Subcutaneous adipose tissue (tissue), 4 donors: ENCODE results near the gene GMDS. TPM values are rescaled to one million over a fixed set of nuclear protein-coding genes. Genes with fewer than 3 reads are reported as not detected.

ENCODE experiments used
- total RNA-seq, 4 donors: library from RNA; depleted of rRNA; stranded (reverse); fragments of >200 nt; gene quantifications; one replicate each; pipeline ENCODE4 v1.1.0, GENCODE V29; 2016
- TF ChIP-seq, protein P1 (sequence below): fragments of 450-650 bp; IDR thresholded peaks from one replicate; pipeline ENCODE4 v1.5.1; 2016; ENCODE audit warnings: low read depth, mild to moderate bottlenecking, control low read depth, antibody characterized with exemption, moderate library complexity

The GMDS gene
- total RNA-seq, 4 donors from 2014 or later, result 10.1 to 17.3 (median 13.9) TPM

DNA sequence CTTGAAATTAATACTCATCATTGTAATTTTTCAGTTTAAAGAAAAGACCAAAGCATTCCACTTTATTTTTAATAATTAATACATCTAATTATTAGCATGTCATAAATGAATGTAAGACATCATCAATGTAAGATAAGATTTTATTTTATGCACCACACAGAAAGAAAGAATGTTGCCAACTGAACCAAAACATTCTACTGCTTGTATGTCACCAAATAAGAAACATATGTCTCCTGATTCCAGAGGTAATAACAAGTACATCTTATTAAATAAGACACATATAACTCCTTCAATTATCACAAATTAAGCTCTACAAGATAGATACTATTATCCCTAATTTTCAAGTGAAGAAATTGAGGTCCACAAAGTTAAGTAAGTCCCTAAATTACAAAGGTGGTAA lies 189.5 kb downstream of the GMDS start:
- TF ChIP-seq, protein P1, sequence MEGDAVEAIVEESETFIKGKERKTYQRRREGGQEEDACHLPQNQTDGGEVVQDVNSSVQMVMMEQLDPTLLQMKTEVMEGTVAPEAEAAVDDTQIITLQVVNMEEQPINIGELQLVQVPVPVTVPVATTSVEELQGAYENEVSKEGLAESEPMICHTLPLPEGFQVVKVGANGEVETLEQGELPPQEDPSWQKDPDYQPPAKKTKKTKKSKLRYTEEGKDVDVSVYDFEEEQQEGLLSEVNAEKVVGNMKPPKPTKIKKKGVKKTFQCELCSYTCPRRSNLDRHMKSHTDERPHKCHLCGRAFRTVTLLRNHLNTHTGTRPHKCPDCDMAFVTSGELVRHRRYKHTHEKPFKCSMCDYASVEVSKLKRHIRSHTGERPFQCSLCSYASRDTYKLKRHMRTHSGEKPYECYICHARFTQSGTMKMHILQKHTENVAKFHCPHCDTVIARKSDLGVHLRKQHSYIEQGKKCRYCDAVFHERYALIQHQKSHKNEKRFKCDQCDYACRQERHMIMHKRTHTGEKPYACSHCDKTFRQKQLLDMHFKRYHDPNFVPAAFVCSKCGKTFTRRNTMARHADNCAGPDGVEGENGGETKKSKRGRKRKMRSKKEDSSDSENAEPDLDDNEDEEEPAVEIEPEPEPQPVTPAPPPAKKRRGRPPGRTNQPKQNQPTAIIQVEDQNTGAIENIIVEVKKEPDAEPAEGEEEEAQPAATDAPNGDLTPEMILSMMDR, result no peak

DNA sequence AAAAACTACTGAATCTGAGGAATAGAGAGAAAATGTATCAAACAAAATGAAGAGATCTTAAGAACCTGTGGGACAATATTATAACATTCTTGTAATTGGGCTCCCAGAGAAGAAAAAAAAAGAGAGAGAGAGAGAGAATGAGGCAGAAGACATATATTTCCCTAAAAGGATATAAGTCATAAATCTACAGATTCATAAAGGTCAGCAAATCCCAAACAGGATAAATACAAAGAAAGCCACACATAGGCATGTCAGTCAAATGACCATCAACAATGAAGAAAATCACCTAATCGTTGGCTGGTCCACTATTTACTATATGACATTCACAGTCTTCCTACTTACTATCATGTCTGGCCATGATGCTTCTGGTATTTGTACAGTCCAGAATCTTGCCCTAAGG lies 190.3 kb downstream of the GMDS start:
- TF ChIP-seq, protein P1, result no peak

DNA sequence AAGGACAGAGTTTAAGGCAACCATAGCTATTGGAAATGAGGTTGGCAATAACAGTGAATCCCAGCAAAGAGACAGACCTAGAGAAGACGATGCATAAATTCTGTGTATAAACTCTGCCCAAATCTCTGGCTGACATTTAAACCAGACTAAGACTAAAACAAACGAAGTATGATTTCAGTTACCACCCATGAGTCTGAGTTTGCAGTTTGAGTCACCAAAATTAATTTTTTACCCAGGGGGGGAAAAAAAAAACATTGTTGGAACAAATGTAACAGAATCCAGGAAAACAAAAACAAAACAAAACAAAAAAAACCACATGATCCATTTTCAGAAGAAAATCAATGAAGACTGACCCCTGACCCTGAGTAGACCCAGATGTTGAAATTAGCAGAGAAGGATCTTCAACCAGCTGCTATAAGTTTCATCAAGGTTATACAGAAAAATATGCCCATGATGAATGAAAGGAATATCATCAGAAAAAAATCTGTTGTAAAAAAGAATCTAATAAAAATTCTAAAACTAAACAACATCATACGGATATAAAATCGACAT lies 190.8 kb downstream of the GMDS start:
- TF ChIP-seq, protein P1, result no peak

DNA sequence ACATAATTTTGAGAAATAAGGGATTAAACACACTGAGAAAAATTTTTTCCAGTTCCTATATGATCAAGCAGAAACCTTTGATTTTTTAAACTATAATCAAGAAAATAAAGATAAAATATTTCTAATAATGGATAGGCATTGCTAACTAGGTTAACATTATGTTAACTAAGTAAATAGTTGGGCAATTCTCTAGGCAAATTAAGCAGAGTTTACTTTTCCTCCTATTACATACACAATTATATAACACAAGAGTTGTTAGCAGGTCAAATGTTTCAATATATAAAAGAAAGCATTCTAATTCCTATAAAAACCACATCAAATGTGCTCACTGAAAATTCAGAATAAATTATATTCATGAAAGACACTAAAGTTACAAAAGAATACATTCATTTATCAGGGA lies 191.7 kb downstream of the GMDS start:
- TF ChIP-seq, protein P1, result no peak

GRCh38 chr6:2047855-2048254 lies 197.6 kb downstream of the GMDS start:
- TF ChIP-seq, protein P1, result no peak

DNA sequence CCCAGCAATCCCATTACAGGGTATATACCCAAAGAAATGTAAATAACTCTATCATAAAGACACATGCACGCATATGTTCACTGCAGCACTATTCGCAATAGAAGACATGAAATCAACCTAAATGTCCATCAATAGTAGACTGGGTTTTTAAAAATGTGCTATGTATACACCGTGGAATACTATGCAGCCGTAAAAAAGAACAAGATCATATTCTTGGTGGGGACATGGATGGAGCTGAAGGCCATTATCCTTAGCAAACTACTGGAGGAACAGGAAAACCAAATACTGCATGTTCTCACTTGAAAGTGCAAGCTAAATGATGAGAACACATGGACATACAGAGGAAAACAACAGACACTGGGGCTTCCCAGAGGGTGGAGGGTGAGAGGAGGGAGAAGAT lies 201.2 kb downstream of the GMDS start:
- TF ChIP-seq, protein P1, result no peak

GRCh38 chr6:2042956-2043648 lies 202.3 kb downstream of the GMDS start:
- TF ChIP-seq, protein P1, result no peak
